HG03060 (cell line): Measurements from ENCODE around the gene SCGB3A1.

ENCODE experiments used
- ATAC-seq: cut with Tn5 transposase; IDR thresholded peaks from one replicate; pipeline ENCODE4 v1.9.1; 2021; ENCODE audit warnings: low read depth, moderate number of reproducible peaks; ENCODE audit not compliant: unreplicated experiment

The SCGB3A1 gene

DNA sequence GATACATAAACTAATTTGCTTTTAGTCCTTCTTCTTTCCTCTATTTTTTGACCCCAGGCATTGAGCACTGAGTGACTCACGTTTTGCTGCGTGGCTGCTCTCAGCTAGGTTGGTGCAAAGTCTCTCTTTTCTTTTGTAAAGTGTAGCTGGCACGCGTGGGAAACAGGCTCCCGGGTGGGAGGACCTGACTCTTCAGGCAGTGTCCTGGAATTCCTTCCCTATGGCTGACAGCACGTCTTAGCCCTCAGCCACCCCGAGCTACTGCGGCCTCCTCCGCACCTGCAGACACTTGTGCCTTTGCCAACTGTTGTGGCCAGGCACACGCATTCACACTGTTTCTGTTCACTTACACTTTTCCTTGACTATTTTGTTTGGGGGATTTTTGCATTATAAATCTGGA is 877 bp upstream of the SCGB3A1 start:
- ATAC-seq: no peak

DNA sequence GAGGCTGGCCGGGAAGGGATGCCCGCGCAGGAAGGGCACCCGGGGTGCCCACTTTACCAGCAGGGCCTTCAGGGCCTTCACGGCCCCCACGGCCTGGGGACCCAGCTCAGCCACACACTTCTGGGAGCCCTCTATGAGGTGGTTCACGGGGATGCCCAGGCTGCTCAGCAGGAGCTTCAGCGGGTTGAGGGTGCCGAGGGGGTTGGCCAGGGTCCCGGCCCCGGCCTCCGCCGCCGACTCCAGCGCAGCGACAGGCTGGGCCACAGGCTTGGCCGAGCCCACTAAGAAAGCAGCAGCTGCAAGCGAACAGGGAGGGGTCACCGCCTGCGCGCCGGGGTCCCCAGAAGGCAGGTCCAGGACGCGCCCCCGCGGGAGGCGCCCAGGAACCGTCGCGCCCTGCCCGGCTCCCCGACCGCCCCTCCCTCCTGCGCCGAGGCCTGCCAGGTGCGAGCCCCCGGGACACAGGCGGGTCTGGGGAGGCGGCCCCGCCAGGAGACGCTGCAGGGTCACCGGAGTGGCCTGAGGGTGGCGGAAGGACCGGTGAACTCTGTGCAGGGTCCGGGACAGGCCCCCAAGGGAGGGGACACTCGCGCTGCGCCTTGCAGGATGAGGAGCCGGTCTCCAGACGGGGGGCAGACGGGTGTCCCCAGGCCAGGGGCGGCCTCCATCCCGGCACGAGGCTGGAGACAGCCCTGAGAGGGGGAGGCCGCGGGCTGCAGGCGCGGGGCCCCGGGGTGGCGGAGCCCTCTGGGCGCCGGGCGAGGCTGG is 572 bp downstream of the SCGB3A1 start:
- ATAC-seq: no peak

DNA sequence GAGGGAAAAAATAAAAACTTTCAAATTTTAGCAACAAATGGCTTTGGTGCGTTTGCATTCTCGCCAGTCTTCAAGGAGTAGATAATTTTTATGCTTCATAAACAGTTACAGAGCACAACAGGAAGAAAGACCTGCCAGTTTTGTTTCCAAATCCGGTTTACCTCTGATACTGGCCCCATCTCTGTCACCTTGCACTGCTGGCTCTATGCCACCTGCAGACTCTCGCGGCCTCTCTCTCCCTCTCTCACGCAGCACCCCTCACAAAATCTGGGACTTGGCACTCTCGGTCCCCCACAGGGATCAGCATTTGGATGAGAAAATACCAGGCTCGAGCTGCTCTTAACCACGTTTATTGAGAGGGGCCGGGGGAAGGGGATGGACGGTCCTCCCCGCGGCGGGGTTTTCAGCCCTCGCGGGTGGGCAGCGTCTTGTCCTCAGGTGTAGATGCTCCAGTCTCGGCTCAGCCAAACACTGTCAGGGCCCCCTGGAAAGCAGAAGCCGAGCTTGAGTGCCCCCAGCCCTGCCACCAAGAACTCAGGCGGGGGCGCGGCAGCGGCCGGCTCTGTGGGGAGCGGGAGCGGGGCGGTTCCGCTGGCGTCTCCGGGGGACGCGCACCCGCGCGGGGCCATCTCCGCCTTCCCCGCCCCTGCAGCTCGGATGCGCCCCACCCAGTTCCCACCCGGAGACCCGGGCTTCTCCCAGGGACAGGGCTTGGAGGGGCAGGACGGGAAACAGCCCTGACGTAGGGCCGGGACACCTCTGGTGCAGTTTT is 1.3 kb downstream of the SCGB3A1 start:
- ATAC-seq: no peak

DNA sequence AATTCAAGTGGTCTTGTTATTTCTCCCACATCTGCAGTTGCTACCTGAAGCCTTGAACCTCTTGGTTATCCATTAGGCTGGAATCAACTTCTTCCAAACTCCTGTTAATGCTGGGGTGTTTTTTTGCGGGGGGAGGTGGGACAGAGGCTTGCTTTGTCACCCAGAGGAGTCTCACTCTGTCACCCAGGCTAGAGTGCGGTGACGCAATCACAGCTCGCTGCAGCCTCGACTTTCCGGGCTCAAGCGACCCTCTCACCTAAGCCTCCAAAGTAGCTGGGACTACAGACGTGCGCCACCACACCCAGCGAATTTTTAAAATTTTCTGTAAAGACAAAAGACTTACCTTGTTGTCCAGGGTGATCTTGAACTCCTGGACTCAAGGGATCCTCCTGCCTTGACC is 4.4 kb downstream of the SCGB3A1 start:
- no peak for ATAC-seq

DNA sequence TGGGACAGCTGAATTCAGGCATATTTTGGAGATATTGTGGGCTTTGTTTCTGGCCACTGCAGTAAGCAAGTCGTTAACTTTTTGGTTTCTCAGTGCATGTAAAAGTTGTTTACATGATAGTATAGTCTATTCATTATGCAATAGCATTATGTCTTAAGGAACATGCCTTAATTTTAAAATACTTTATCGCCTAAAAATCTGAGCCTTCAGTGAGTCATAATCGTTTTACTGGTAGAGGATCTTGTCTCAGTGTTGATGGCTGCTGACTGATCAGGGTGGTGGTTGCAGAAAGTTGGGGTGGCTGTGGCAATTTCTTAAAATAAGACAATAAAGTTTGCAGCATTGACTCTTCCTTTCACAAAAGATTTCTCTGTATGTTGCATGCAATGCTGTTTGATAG is 5.1 kb downstream of the SCGB3A1 start:
- no peak for ATAC-seq

DNA sequence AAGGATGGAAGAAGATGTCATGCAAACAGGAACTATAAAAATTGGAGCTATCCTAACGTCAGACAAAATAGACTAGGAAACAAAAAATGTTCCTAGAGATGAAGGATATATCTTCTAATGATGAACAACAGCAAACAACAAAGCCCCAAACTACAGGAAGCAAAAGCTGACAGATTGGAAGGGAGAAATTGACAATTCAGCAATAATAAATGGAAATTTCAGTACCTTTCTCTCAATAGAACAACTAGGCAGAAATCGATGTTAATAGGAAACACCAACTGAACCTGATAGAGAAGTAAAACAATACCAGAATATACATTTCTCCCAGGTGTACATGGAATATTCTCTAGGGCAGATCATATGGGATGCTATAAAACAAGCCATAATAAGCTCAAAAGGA is 7.6 kb downstream of the SCGB3A1 start:
- ATAC-seq: no peak

DNA sequence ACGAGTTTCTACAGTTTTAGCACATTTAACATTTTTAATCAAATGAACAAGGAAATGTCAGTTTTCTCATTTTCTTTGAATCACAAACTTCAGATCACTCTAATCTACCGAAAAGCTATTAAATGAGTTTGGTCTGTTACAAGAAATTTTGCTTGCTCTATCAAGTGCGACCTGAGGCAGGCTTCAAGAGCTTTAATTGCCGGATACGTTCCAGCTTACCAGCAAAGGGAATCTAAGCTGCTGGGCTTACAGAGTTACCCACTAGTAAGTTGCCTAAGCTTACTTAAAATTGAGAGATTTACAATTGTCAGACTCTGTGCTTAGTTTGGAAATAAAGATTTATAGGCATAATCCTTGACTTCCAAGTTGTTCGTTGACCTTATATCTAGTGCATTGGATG is 10.6 kb downstream of the SCGB3A1 start:
- ATAC-seq: no peak

DNA sequence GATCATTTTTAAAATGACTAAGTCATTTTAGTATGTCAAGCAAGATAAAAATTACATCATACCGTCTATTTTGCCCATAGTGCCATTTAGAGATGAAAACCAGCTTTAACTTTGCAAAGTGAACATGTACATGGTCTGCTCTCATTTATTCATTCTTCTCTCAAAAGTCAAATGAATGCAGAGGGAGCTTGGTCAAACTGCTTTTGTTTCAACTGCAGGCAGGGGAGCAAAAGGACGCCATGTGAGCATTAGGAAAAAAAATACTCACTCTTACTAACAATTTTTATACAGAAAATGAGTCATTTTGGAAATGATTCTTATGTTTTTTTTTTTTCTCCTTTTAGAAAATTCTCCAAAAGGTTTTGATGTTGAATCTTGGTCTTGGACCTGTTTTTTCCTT is 15.7 kb downstream of the SCGB3A1 start:
- no peak for ATAC-seq

DNA sequence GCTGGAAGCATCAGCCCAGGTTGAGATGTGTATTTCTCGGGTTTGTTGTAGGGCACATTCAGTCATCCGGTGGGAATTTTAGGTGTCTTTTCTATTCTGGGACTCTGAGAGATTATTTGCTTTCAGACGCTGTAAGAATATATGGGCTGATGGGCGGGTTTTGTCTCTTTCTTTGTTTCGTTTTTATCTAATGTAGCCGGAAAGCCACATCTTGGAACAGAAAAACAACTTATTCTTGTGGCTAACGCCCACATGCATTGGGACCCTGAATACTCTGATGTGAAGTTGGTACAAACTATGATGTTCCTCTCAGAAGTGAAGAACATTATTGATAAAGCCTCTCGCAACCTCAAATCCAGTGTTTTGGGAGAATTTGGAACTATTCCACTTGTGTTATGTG is 22.4 kb downstream of the SCGB3A1 start:
- no peak for ATAC-seq

DNA sequence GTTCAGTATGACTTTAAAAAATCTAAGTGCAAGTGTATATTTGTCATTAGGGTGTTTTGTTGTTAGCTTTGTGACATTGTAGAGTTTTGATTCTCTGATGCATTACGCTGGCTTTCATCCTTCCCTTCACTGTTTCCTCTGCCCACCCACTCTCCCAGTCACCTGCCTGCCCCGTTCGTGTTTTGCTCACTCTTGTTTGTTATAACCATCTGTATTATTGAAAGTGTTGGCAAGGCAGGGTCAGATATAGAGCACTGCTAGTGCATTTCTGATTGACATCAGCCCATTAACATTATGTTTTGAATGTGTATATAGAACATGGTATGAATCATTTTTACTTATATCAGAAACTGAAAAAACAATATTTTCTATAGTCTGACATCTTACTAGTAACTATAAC is 27.3 kb downstream of the SCGB3A1 start:
- no peak for ATAC-seq

DNA sequence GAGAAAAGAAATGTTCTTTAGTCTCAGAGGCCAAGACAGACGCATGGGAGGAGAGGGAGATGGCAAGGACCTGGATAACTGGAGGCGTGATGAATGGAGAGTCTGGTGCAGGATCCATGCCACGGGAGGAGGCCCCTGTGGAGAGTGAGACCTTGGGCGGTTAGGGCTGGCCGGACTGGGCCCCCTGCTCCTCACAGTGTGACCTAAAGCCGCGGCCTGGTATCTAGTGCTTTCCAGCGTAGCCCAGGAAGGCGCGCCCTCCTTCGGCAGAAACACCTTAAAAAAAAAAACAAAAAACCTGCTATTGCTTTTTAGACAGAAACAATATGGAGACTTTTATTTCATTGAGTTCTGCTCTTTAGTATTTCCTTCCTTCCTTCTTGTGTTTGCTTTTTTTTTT is 33.1 kb downstream of the SCGB3A1 start:
- no peak for ATAC-seq

DNA sequence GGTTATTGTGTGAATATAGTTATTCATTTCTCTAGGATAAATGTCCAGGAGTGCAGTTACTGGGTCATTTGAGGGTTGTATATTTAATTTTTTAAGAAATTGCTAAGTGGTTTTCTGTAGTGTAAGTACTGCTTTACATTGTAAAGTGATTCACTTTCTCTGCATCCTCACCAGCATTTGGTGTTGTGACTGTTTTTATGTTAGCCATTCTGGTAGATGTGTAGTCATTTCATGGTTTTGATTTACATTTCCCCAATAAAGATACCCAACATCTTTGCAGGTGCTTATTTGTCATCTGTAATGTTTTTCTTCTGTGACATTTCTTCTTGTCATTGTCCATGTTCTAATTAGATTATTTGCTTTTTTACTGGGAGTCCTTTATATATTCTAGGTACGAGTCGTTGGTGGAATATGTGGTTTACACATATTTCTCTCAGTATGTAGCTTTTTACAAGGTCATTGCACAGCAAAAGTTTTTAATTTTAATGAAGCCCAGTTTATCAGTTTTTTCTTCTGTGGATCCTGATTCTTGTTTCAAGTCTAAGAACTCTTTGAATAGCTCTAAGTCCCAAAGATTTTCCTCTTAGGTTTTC is 34.0 kb downstream of the SCGB3A1 start:
- ATAC-seq: no peak

DNA sequence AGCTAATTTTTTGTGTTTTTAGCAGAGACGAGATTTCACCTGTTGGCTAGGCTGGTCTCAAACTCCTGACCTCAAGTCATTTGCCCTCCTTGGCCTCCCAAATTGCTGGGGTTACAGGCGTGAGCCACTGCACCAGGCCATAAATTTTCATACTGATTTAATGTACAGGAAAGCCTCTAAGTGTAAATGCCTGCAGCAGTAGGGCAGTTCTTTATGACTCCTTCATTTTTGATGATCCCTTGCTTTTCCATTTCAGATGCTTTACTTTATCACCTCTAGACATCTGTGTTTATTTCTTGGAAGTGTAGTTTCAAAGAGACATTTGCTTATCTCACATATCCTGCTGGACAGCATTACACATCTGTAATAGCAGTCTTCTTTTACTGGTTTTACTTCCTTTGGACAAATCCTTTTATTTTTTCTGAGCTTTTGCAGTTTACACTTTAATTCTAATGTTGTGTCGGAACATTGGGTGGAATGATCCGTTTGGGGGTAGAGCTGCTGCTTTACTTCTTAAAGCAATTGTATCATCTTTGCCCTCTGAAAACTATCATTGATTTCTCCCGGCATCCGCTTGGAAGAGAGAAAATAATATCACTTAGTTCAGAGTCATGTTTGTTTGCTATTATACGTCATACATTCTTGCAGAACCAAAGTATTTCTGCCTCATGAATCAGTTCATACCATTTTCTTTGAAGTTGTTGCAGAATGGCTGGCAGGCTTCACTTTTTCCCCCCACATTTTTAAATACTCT is 36.0 kb downstream of the SCGB3A1 start:
- no peak for ATAC-seq

DNA sequence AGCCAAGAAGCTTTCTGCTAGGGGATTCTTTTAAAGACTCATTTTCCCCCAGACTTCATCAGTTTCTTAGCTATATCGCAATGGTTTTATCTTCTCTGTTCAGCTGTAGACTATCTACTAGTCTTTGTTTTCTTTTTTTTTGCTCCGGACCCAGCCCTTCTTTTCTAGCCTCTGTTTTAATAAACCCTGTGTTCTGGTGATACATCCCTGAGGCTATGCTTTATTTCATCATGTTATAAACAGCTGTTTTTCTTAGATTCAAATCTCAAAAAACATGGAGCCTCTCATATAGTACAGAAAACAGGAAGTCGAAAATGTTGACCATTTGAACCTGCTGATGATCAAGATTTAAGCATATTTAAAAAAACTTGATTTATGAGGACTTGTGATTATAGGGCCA is 37.8 kb downstream of the SCGB3A1 start:
- ATAC-seq: no peak

DNA sequence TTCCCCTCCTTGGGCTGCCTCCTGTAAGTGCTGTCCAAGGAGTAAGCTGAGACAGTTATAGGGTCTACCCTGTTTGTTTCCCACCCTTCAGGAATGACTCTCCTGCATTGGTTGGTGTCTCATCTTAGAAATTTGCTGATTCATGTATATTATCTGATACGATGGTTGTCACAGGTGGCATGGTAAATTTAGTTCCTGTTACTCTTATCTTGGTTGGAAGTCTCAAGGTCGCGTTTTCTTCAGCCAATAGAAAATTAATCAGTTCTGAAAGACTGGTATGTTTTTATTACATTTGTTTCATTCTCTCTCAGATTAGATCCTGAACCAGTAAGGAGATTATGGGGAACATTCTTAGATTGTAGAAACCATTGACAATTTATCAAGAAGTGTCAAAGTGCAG is 42.7 kb downstream of the SCGB3A1 start:
- ATAC-seq: no peak

DNA sequence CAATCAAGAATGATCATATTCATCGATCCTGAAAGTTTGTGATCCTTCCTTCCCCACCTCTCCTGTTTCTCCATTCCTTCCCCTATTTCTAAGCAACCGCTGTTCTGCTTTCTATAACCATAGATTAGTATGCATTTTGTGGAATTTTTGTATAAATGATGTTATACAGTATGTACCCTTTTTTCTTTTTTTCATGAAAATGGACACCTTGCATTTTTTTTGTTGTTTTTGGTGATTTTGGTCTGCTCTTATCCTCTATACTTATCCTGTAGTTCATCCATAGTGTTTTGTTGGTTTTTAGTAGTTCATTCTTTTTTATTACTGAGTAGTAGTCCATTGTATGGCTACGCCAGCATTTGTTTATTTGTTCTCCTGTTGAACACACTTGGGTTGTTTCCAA is 46.1 kb downstream of the SCGB3A1 start:
- no peak for ATAC-seq

DNA sequence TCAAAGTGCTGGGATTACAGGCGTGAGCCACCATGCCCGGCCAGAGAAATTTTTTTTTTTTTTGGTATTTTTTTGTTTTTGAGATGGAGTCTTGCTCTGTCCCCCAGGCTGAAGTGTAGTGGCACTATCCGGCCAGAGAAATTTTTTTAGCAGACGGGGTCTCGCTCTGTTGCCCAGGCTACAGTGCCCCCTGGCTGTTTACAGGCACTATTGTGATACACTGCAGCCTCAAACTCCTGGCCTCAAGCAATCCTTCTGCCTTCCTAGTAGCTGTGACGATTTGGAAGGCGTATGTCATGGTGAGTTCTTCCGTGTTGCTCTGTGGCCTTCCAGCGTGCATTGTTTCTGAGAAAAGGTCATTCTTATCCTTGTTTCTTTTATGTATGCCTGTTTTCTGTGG is 49.6 kb downstream of the SCGB3A1 start:
- no peak for ATAC-seq
